Caco-2 (cell line): ENCODE measurements around the gene OR6K2. TPM values are rescaled to one million over a fixed set of nuclear protein-coding genes. Genes with fewer than 3 reads are reported as not detected.
"Not testable (repeated sequence)": the region's sequence is repeated elsewhere in the genome, so short reads cannot be mapped to it uniquely, and the experiment has no call there.

Source experiments
- BruUV-seq: library from RNA; stranded (reverse); fragments of 400-500 nt; replicated peaks from 2 replicates; lab custom pipeline; 2021; lab: Mats Ljungman, UMichigan
- CTCF ChIA-PET: fragments of 300-600 bp; sonication (Branson Sonifier 250); formaldehyde crosslinking; loops from one replicate; lab custom pipeline; 2022; ENCODE audit warnings: antibody characterized with exemption; lab: Charles Lee
- POLR2A ChIA-PET: fragments of 300-600 bp; sonication (Branson Sonifier 250); formaldehyde crosslinking; loops from one replicate; lab custom pipeline; 2022; ENCODE audit warnings: antibody characterized with exemption; lab: Charles Lee
- DNase-seq, 2 experiments: peaks; one replicate each; pipeline versions ENCODE4 v3.0.0 to v3.0.0-alpha.2; 2020 to 2022
- H3K27me3 ChIP-seq: replicated peaks from 2 replicates; pipeline ENCODE4 v1.6.0; 2011; ENCODE audit warnings: low read length; ENCODE audit not compliant: control insufficient read depth, insufficient read depth
- H3K36me3 ChIP-seq: 2 replicates; pipeline ENCODE4 v1.5.1; 2011; ENCODE audit warnings: low read length; ENCODE audit not compliant: control insufficient read depth, insufficient read depth
- H3K4me1 ChIP-seq: fragments of 250-450 bp; sonication (Bioruptor Pico); 2 replicates; pipeline ENCODE4 v1.5.1; 2020; ENCODE audit warnings: mild to moderate bottlenecking
- H3K4me3 ChIP-seq: 2 replicates; pipeline ENCODE4 v1.5.1; 2011; ENCODE audit warnings: low read depth, mild to moderate bottlenecking, control low read depth, low read length
- H3K9me3 ChIP-seq: fragments of 250-450 bp; sonication (Bioruptor Pico); 2 replicates; pipeline ENCODE4 v1.5.1; 2020; ENCODE audit warnings: mild to moderate bottlenecking, moderate library complexity
- H3K27ac Mint-ChIP-seq: one replicate; pipeline ENCODE4 v1.8.0; 2022; ENCODE audit warnings: mixed read lengths; ENCODE audit not compliant: unreplicated experiment
- H3K27me3 Mint-ChIP-seq: one replicate; pipeline ENCODE4 v1.8.0; 2022; ENCODE audit warnings: mixed read lengths; ENCODE audit not compliant: insufficient read depth, unreplicated experiment
- H3K36me3 Mint-ChIP-seq: one replicate; pipeline ENCODE4 v1.8.0; 2022; ENCODE audit warnings: mild to moderate bottlenecking, mixed read lengths; ENCODE audit not compliant: insufficient read depth, unreplicated experiment
- H3K4me1 Mint-ChIP-seq: one replicate; pipeline ENCODE4 v1.8.0; 2022; ENCODE audit warnings: low read depth, mixed read lengths; ENCODE audit not compliant: unreplicated experiment
- H3K4me3 Mint-ChIP-seq: one replicate; pipeline ENCODE4 v1.8.0; 2022; ENCODE audit warnings: mild to moderate bottlenecking, moderate library complexity, mixed read lengths; ENCODE audit not compliant: unreplicated experiment
- H3K9me3 Mint-ChIP-seq: one replicate; pipeline ENCODE4 v1.8.0; 2022; ENCODE audit warnings: mixed read lengths; ENCODE audit not compliant: unreplicated experiment
- CTCF ChIP-seq, 2 experiments: fragments of 200-600 bp in 1 of 2; IDR thresholded peaks; 1 replicate in 1 of 2; 2 replicates in 1 of 2; pipeline versions ENCODE4 v1.5.1 to v1.8.0; 2011 to 2022; ENCODE audit warnings: antibody characterized with exemption in 1 of 2, control low read depth in 1 of 2, inconsistent platforms in 1 of 2, low read depth in 1 of 2, low read length in 1 of 2, mild to moderate bottlenecking in 1 of 2, moderate library complexity in 1 of 2; ENCODE audit not compliant: insufficient read depth in 1 of 2, severe bottlenecking in 1 of 2, unreplicated experiment in 1 of 2
- intact Hi-C: fragments of 100-400 bp; cut with micrococcal nuclease; formaldehyde crosslinking; loops from one replicate; pipeline ENCODE4 v1.10.0; 2022; ENCODE audit not compliant: unreplicated experiment
- total RNA-seq: library from RNA; stranded (reverse); gene quantifications from 2 replicates; pipeline ENCODE4 v1.2.3, GENCODE V29; 2022

OR6K2 gene
- total RNA-seq, 1 experiment from 2014 or later = not detected

- intact Hi-C loops = no loop called here
- Mint-ChIP-seq H3K27me3 (peaks cover 7% of the 10 kb centered on the region), H3K9me3 (no peaks in the 10 kb centered on the region), H3K4me3 (no peak overlapping the region), H3K27ac (no peak overlapping the region), H3K4me1 (no peaks in the 10 kb centered on the region), H3K36me3 (no peaks in the 10 kb centered on the region)
- Histone ChIP-seq H3K9me3 (no peaks in the 10 kb centered on the region), H3K4me3 (no peak overlapping the region), H3K27me3 (no peaks in the 10 kb centered on the region), H3K36me3 (no peaks in the 10 kb centered on the region), H3K4me1 (no peaks in the 10 kb centered on the region)
- ChIA-PET POLR2A (no interaction called here), CTCF (no interaction called here)
- no peak for DNase-seq
- no TSS peak for BruUV-seq
- no peak for TF ChIP-seq CTCF (IDR thresholded peaks at IDR 0.05; ENCODE audit: insufficient read depth in 1 of 2, low read depth in 1 of 2, low read length in 1 of 2, severe bottlenecking in 1 of 2, unreplicated experiment in 1 of 2)
Measured at GRCh38 chr1:158692356-158692755, 8.1 kb downstream of the OR6K2 start.

GRCh38 chr1:158691907-158692306 is 8.5 kb downstream of the OR6K2 start:
- DNase-seq = no peak
- Histone ChIP-seq H3K4me3 (no peak overlapping the region), H3K36me3 (no peaks in the 10 kb centered on the region), H3K4me1 (no peaks in the 10 kb centered on the region), H3K9me3 (no peaks in the 10 kb centered on the region), H3K27me3 (no peaks in the 10 kb centered on the region)
- no peak for TF ChIP-seq CTCF (IDR thresholded peaks at IDR 0.05; ENCODE audit: insufficient read depth in 1 of 2, low read depth in 1 of 2, low read length in 1 of 2, severe bottlenecking in 1 of 2, unreplicated experiment in 1 of 2)
- BruUV-seq = no TSS peak
- Mint-ChIP-seq H3K9me3 (no peaks in the 10 kb centered on the region), H3K4me3 (no peak overlapping the region), H3K27me3 (peaks cover 7% of the 10 kb centered on the region), H3K4me1 (no peaks in the 10 kb centered on the region), H3K36me3 (no peaks in the 10 kb centered on the region), H3K27ac (no peak overlapping the region)
- POLR2A ChIA-PET = no interaction called here
- intact Hi-C loops = no loop called here
- CTCF ChIA-PET = no interaction called here

- CTCF ChIA-PET, DNase-seq, H3K9me3 ChIP-seq, H3K4me3 Mint-ChIP-seq, intact Hi-C loops, H3K27me3 ChIP-seq, BruUV-seq, H3K36me3 ChIP-seq, H3K4me1 ChIP-seq, H3K27me3 Mint-ChIP-seq, H3K4me3 ChIP-seq, H3K36me3 Mint-ChIP-seq, H3K4me1 Mint-ChIP-seq, H3K9me3 Mint-ChIP-seq, POLR2A ChIA-PET, H3K27ac Mint-ChIP-seq: not testable (repeated sequence)
Measured at GRCh38 chr1:158691149-158691548, 9.3 kb downstream of the OR6K2 start.

GRCh38 chr1:158689875-158690274 is 10.6 kb downstream of the OR6K2 start:
- no peak for TF ChIP-seq CTCF (IDR thresholded peaks at IDR 0.05; ENCODE audit: insufficient read depth in 1 of 2, low read depth in 1 of 2, low read length in 1 of 2, severe bottlenecking in 1 of 2, unreplicated experiment in 1 of 2)
- Histone ChIP-seq H3K36me3 (no peaks in the 10 kb centered on the region), H3K4me3 (no peak overlapping the region), H3K4me1 (no peaks in the 10 kb centered on the region), H3K9me3 (no peaks in the 10 kb centered on the region), H3K27me3 (no peaks in the 10 kb centered on the region)
- Mint-ChIP-seq H3K27ac (no peak overlapping the region), H3K4me3 (no peak overlapping the region), H3K9me3 (no peaks in the 10 kb centered on the region), H3K36me3 (no peaks in the 10 kb centered on the region), H3K4me1 (no peaks in the 10 kb centered on the region), H3K27me3 (no peaks in the 10 kb centered on the region)
- intact Hi-C loops = no loop called here
- CTCF ChIA-PET = no interaction called here
- POLR2A ChIA-PET = no interaction called here
- BruUV-seq = no TSS peak
- DNase-seq = no peak
